Measurements from ENCODE around the gene DDX52. TPM values are rescaled to one million over a fixed set of nuclear protein-coding genes. Genes with fewer than 3 reads are reported as not detected.

The DDX52 gene
- total RNA-seq, 2 donors from 2014 or later: 10.9 to 20.5 TPM

DNA sequence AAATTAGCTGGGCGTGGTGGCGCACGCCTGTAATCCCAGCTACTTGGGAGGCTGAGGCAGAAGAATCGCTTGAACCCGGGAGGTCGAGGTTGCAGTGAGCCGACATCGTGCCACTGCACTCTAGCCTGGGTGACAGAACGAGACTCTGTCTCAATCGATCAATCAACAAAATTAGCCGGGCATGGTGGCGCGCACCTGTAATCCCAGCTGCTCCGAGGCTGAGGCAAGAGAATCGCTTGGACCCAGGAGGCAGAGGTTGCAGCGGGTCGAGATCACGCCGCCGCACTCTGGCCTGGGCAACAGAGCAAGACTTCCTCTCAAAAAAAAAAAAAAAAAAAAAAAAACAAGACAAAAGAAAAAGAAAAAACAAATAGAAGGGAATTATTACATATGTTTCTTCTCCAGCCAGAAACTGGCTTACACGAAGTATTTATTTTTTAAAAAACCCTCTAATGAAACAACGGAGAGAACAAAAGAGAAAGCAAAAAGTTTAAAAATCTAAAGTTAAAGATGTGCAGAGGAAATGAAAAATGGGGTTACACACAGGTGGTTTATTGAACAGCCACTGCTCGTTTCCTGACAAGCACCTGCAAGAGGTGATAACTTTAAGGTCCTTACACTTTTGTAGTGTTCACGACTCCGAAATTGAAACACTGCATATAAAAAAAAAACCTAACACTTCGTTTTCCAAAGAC lies 35.5 kb downstream of the DDX52 start:
- Histone ChIP-seq H3K4me1 (peaks cover 30% of the 10 kb centered on the region), H3K4me3 (no peak overlapping the region), H3K9me3 (no peaks in the 10 kb centered on the region), H3K27ac (peak overlapping the region in 2 of 4 donors; percentile 88 to 95), H3K27me3 (no peaks in the 10 kb centered on the region), H3K36me3 (replicated peaks in 1 of 2; ENCODE audit: insufficient read depth in 1 of 2, low read depth in 2 of 2) (no peaks in the 10 kb centered on the region)
- 66 to 71% methylated on average over 25 to 26 of the region's 26 CpGs for WGBS, 2 donors
- ATAC-seq: no peak
- intact Hi-C loops (cut with DNase I): no loop called here
- TF ChIP-seq, protein P1, sequence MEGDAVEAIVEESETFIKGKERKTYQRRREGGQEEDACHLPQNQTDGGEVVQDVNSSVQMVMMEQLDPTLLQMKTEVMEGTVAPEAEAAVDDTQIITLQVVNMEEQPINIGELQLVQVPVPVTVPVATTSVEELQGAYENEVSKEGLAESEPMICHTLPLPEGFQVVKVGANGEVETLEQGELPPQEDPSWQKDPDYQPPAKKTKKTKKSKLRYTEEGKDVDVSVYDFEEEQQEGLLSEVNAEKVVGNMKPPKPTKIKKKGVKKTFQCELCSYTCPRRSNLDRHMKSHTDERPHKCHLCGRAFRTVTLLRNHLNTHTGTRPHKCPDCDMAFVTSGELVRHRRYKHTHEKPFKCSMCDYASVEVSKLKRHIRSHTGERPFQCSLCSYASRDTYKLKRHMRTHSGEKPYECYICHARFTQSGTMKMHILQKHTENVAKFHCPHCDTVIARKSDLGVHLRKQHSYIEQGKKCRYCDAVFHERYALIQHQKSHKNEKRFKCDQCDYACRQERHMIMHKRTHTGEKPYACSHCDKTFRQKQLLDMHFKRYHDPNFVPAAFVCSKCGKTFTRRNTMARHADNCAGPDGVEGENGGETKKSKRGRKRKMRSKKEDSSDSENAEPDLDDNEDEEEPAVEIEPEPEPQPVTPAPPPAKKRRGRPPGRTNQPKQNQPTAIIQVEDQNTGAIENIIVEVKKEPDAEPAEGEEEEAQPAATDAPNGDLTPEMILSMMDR (IDR thresholded peaks at IDR 0.05): no peak
- TF ChIP-seq POLR2A (IDR thresholded peaks at IDR 0.05): no peak
- peak in 1 of 4 donors; percentile 10 for DNase-seq

DNA sequence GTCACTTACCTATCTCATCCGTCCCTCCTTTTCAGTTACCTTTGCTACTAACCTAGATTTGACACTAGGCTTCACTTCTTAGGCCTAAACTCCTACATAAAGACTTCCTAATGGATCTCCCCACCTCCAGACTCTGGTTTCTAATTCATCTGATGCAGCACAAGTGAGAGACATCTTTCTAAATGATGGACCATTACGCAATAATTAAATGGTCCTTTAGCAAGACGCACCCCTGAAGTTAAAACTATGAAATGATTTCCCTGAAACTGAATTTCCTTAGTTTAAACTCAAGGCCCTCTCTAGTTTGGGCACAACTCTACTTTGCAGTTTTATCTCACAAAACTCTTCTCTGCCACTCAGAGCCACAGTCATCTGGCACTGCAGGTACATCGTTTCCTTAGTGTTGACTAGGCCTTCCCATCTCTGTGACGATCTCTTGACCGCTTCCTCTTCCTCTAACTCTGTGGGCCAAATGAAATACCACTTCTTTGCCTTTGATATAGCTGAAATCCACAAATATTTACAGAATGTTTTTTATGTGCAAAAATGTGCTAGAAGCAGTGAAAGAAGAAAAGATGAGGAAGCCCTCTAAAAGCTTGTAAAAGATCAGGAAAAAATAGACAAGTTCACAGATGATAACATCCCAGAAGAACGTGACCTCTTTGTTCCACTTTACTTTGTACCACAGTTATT lies 37.3 kb downstream of the DDX52 start:
- peaks cover 30% of the 10 kb centered on the region for H3K4me1 ChIP-seq
- H3K27me3 ChIP-seq: no peaks in the 10 kb centered on the region
- WGBS, 2 donors: 70 to 89% methylated on average over 7 of the region's 7 CpGs
- DNase-seq (peak in 1 of 4 donors; percentile 4), ATAC-seq (no peak)
- no peaks in the 10 kb centered on the region for H3K9me3 ChIP-seq
- H3K36me3 ChIP-seq (replicated peaks in 1 of 2; ENCODE audit: insufficient read depth in 1 of 2, low read depth in 2 of 2): no peaks in the 10 kb centered on the region
- intact Hi-C loops (cut with DNase I): no loop called here
- H3K27ac ChIP-seq: no peak overlapping the region
- no peak overlapping the region for H3K4me3 ChIP-seq
- TF ChIP-seq POLR2A (IDR thresholded peaks at IDR 0.05): no peak
- TF ChIP-seq, protein P1 (IDR thresholded peaks at IDR 0.05): no peak

DNA sequence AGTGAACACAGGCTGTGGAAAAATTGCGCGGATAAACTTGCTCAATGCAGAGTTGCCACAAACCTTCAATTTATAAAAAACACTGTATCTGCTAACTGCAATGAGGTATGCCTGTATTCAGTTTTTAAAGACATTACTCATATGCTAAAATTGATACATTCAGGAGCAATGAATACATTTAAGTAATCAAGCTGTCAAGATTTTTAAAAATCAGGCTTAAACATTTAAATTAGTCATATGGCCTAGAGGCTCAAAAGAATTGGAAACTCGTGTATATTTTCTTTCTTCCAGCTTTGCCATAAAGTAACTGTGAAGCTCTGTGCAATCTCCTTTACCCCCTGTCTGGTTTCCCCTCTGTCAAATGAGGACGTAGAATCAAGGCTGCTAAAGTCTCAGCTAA lies 38.2 kb downstream of the DDX52 start:
- Histone ChIP-seq H3K27ac (no peak overlapping the region), H3K36me3 (replicated peaks in 1 of 2; ENCODE audit: insufficient read depth in 1 of 2, low read depth in 2 of 2) (no peaks in the 10 kb centered on the region), H3K4me1 (peaks cover 29% of the 10 kb centered on the region), H3K27me3 (no peaks in the 10 kb centered on the region), H3K9me3 (no peaks in the 10 kb centered on the region), H3K4me3 (no peak overlapping the region)
- intact Hi-C loops (cut with DNase I): no loop called here
- DNase-seq: no peak
- ATAC-seq: no peak
- TF ChIP-seq, protein P1 (IDR thresholded peaks at IDR 0.05): no peak
- TF ChIP-seq POLR2A (IDR thresholded peaks at IDR 0.05): no peak
- 75 to 82% methylated on average over 4 of the region's 4 CpGs for WGBS, 2 donors

- Histone ChIP-seq H3K36me3 (replicated peaks in 1 of 2; ENCODE audit: insufficient read depth in 1 of 2, low read depth in 2 of 2) (peaks cover 0 to 2% of the 10 kb centered on the region in 2 donors), H3K4me1 (peaks cover 24% of the 10 kb centered on the region), H3K27me3 (no peaks in the 10 kb centered on the region), H3K4me3 (no peak overlapping the region), H3K27ac (no peak overlapping the region), H3K9me3 (no peaks in the 10 kb centered on the region)
- TF ChIP-seq POLR2A (IDR thresholded peaks at IDR 0.05): no peak
- TF ChIP-seq, protein P1 (IDR thresholded peaks at IDR 0.05): no peak
- 78 to 79% methylated on average over 6 of the region's 6 CpGs for WGBS, 2 donors
- ATAC-seq (no peak), DNase-seq (no peak)
- intact Hi-C loops (cut with DNase I): no loop called here
Observed at GRCh38 chr17:37604556-37604955, 38.7 kb downstream of the DDX52 start.

All from body of pancreas (tissue), 4 donors.